ENCODE measurements around the gene NR1I3.

The NR1I3 gene

GRCh38 chr1:161187311-161187710, 50.7 kb downstream of the NR1I3 start:
- no peak for DNase-seq
- in situ Hi-C loops (cut with HindIII; ENCODE audit: low pct_ligation_motif_present, low pct_unique_long_range_greater_than_20kb, low sequenced_read_pairs): no loop called here

GRCh38 chr1:161185732-161186311, 52.2 kb downstream of the NR1I3 start:
- DNase-seq: no peak
- in situ Hi-C loops (cut with HindIII; ENCODE audit: low pct_ligation_motif_present, low pct_unique_long_range_greater_than_20kb, low sequenced_read_pairs): no loop called here

- in situ Hi-C loops (cut with HindIII; ENCODE audit: low pct_ligation_motif_present, low pct_unique_long_range_greater_than_20kb, low sequenced_read_pairs): no loop called here
- peak; percentile 19 for DNase-seq
Measured at GRCh38 chr1:161185282-161185682, 52.7 kb downstream of the NR1I3 start.

- DNase-seq: peak; percentile 36
- in situ Hi-C loops (cut with HindIII; ENCODE audit: low pct_ligation_motif_present, low pct_unique_long_range_greater_than_20kb, low sequenced_read_pairs): no loop called here
Measured at GRCh38 chr1:161182214-161182613, 55.8 kb downstream of the NR1I3 start.

- peak; percentile 24 for DNase-seq
- in situ Hi-C loops (cut with HindIII; ENCODE audit: low pct_ligation_motif_present, low pct_unique_long_range_greater_than_20kb, low sequenced_read_pairs): no loop called here
Measured at GRCh38 chr1:161180639-161181038, 57.4 kb downstream of the NR1I3 start.

GRCh38 chr1:161179698-161180097, 58.3 kb downstream of the NR1I3 start:
- in situ Hi-C loops (cut with HindIII; ENCODE audit: low pct_ligation_motif_present, low pct_unique_long_range_greater_than_20kb, low sequenced_read_pairs): no loop called here
- DNase-seq: no peak

Measured in ACHN (cell line).